RPMI7951 (cell line): ENCODE data around the gene FILIP1L. TPM values are rescaled to one million over a fixed set of nuclear protein-coding genes. Genes with fewer than 3 reads are reported as not detected.

Experiments
- DNase-seq: peaks from one replicate; pipeline ENCODE4 v3.0.0-alpha.2; 2012; ENCODE audit warnings: low read depth
- total RNA-seq: library from RNA; depleted of rRNA; stranded (reverse); fragments of >200 nt; shearing (Covaris generic); gene quantifications from 2 replicates; pipeline ENCODE4 v1.2.3, GENCODE V29; 2014

The FILIP1L gene
- total RNA-seq, 1 experiment from 2014 or later = not detected

- peak; percentile 97 for DNase-seq
Measured at GRCh38 chr3:99925584-99926230, 188.6 kb downstream of the FILIP1L start.

GRCh38 chr3:99923873-99924272 is 190.4 kb downstream of the FILIP1L start:
- no peak for DNase-seq

GRCh38 chr3:99921986-99922385 is 192.3 kb downstream of the FILIP1L start:
- no peak for DNase-seq

GRCh38 chr3:99921377-99921695 is 193.0 kb downstream of the FILIP1L start:
- DNase-seq = no peak

- DNase-seq = no peak
Measured at GRCh38 chr3:99920481-99921376, 193.6 kb downstream of the FILIP1L start.

GRCh38 chr3:99919694-99920093 is 194.6 kb downstream of the FILIP1L start:
- DNase-seq = no peak

- no peak for DNase-seq
Measured at GRCh38 chr3:99918715-99919114, 195.6 kb downstream of the FILIP1L start.

GRCh38 chr3:99915906-99916432 is 198.3 kb downstream of the FILIP1L start:
- DNase-seq = no peak

GRCh38 chr3:99911433-99911832 is 202.9 kb downstream of the FILIP1L start:
- no peak for DNase-seq

GRCh38 chr3:99910752-99911290 is 203.5 kb downstream of the FILIP1L start:
- DNase-seq = no peak

- peak; percentile 24 for DNase-seq
Measured at GRCh38 chr3:99909714-99910495, 204.4 kb downstream of the FILIP1L start.

- no peak for DNase-seq
Measured at GRCh38 chr3:99907959-99908544, 206.2 kb downstream of the FILIP1L start.

GRCh38 chr3:99903869-99904268 is 210.4 kb downstream of the FILIP1L start:
- no peak for DNase-seq

- DNase-seq = peak; percentile 48
Measured at GRCh38 chr3:99902091-99902490, 212.2 kb downstream of the FILIP1L start.

- DNase-seq = peak; percentile 75
Measured at GRCh38 chr3:99901200-99901926, 212.9 kb downstream of the FILIP1L start.

GRCh38 chr3:99900248-99900647 is 214.1 kb downstream of the FILIP1L start:
- no peak for DNase-seq

- DNase-seq = no peak
Measured at GRCh38 chr3:99899603-99900002, 214.7 kb downstream of the FILIP1L start.

GRCh38 chr3:99896482-99896881 is 217.8 kb downstream of the FILIP1L start:
- DNase-seq = peak; percentile 26

- DNase-seq = peak; percentile 94
Measured at GRCh38 chr3:99895703-99896441, 218.4 kb downstream of the FILIP1L start.

GRCh38 chr3:99895131-99895696 is 219.1 kb downstream of the FILIP1L start:
- DNase-seq = no peak
